ENCODE measurements around the gene ABCB8. TPM values are rescaled to one million over a fixed set of nuclear protein-coding genes. Genes with fewer than 3 reads are reported as not detected.
A peak's percentile ranks its signal among the peaks of the same experiment; 100 is the strongest.

The ABCB8 gene
- total and polyA plus RNA-seq, 9 of the 15 experiments (the other 6 are each of a cell fraction or from before 2014, with no cell fraction given), result 7.6 to 106 (median 36.3) TPM

DNA sequence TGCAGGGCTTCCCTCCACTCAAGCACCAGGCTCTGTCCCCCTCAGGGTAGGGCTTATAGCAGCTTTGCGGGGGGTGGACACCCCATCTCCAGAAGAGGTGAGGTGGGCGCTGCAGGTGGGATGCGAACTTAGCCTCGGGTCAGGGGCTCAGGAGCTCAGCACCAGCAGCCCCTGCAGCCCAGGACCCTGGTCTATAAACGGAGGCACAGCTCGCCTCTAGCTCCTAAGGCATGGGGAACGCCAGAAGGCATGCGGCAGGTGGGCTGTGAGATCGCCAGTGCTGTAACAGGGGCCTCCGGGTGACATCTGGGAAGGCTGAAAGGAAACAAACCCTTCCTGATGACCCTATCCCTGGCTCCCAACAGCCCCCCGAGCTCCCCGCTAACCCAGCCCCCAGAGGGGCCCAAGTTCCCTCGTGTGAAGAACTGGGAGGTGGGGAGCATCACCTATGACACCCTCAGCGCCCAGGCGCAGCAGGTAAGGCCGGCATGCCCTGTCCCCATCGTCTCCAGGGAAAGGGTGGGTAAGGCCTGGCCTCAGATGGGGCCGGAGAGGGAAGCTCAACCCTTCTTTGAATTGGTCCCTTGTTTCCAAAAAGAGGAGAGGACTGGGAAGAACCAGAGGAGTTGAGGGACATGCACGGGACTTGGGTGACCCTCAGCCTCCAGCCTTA, 33.3 kb upstream of the ABCB8 start (continued):
- TF ChIP-seq, protein P1, sequence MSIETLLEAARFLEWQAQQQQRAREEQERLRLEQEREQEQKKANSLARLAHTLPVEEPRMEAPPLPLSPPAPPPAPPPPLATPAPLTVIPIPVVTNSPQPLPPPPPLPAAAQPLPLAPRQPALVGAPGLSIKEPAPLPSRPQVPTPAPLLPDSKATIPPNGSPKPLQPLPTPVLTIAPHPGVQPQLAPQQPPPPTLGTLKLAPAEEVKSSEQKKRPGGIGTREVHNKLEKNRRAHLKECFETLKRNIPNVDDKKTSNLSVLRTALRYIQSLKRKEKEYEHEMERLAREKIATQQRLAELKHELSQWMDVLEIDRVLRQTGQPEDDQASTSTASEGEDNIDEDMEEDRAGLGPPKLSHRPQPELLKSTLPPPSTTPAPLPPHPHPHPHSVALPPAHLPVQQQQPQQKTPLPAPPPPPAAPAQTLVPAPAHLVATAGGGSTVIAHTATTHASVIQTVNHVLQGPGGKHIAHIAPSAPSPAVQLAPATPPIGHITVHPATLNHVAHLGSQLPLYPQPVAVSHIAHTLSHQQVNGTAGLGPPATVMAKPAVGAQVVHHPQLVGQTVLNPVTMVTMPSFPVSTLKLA (conservative IDR thresholded peaks at IDR 0.05), result 0 out of 4 replicates have a peak, but pooled peaks of 1 of the 2 experiments have one; percentile 11
- TF ChIP-seq CHCHD3 (CRISPR knock-in tag; IDR thresholded peaks at IDR 0.05) (no peak), NFYB (IDR thresholded peaks at IDR 0.05; ENCODE audit: extremely low read depth, insufficient read length) (no peak), ZNF175 (CRISPR knock-in tag; IDR thresholded peaks at IDR 0.05; ENCODE audit: low read depth) (no peak), MCM5 (IDR thresholded peaks at IDR 0.05; ENCODE audit: low read depth) (no peak), ZNF589 (CRISPR knock-in tag; IDR thresholded peaks at IDR 0.05; ENCODE audit: low read depth) (no peak), HDAC1 (IDR thresholded peaks at IDR 0.05) (peak; percentile 6 to 91; a peak in 2 of 4 replicates), SRSF9 (IDR thresholded peaks at IDR 0.05; ENCODE audit: borderline replicate concordance, low read depth, low read length) (no peak), ZFP36 (IDR thresholded peaks at IDR 0.05; ENCODE audit: low read depth, low read length, partially characterized antibody) (no peak), ZNF253 (CRISPR knock-in tag; conservative IDR thresholded peaks at IDR 0.05) (no peak), PCBP1 (IDR thresholded peaks at IDR 0.05; ENCODE audit: low read depth, low read length, poor library complexity, severe bottlenecking) (no peak)
- TF ChIP-seq, protein P2, sequence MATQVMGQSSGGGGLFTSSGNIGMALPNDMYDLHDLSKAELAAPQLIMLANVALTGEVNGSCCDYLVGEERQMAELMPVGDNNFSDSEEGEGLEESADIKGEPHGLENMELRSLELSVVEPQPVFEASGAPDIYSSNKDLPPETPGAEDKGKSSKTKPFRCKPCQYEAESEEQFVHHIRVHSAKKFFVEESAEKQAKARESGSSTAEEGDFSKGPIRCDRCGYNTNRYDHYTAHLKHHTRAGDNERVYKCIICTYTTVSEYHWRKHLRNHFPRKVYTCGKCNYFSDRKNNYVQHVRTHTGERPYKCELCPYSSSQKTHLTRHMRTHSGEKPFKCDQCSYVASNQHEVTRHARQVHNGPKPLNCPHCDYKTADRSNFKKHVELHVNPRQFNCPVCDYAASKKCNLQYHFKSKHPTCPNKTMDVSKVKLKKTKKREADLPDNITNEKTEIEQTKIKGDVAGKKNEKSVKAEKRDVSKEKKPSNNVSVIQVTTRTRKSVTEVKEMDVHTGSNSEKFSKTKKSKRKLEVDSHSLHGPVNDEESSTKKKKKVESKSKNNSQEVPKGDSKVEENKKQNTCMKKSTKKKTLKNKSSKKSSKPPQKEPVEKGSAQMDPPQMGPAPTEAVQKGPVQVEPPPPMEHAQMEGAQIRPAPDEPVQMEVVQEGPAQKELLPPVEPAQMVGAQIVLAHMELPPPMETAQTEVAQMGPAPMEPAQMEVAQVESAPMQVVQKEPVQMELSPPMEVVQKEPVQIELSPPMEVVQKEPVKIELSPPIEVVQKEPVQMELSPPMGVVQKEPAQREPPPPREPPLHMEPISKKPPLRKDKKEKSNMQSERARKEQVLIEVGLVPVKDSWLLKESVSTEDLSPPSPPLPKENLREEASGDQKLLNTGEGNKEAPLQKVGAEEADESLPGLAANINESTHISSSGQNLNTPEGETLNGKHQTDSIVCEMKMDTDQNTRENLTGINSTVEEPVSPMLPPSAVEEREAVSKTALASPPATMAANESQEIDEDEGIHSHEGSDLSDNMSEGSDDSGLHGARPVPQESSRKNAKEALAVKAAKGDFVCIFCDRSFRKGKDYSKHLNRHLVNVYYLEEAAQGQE (IDR thresholded peaks at IDR 0.05; ENCODE audit: borderline replicate concordance), result no peak
- TF ChIP-seq, protein P2 (CRISPR knock-in tag; IDR thresholded peaks at IDR 0.05; ENCODE audit: low read depth), result no peak; the same call in 1 of the 2 replicates
- TF ChIP-seq, protein P3, sequence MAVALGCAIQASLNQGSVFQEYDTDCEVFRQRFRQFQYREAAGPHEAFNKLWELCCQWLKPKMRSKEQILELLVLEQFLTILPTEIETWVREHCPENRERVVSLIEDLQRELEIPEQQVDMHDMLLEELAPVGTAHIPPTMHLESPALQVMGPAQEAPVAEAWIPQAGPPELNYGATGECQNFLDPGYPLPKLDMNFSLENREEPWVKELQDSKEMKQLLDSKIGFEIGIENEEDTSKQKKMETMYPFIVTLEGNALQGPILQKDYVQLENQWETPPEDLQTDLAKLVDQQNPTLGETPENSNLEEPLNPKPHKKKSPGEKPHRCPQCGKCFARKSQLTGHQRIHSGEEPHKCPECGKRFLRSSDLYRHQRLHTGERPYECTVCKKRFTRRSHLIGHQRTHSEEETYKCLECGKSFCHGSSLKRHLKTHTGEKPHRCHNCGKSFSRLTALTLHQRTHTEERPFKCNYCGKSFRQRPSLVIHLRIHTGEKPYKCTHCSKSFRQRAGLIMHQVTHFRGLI (CRISPR knock-in tag; IDR thresholded peaks at IDR 0.05), result no peak
- TF ChIP-seq, protein P4, sequence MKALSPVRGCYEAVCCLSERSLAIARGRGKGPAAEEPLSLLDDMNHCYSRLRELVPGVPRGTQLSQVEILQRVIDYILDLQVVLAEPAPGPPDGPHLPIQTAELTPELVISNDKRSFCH (CRISPR knock-in tag; IDR thresholded peaks at IDR 0.05), result no peak
- TF ChIP-seq, protein P4 (tag; IDR thresholded peaks at IDR 0.05), result no peak

All from K562 (cell line).